SW 1271 (cell line): ENCODE data around the gene MIS18A.

Experiments used
- DNase-seq, 2 experiments: peaks; one replicate each; lab custom pipeline; 2025; lab: John Stamatoyannopoulos, UW

MIS18A gene

GRCh38 chr21:32253215-32253641 lies 25.6 kb downstream of the MIS18A start:
- DNase-seq = no peak

- no peak for DNase-seq
These were observed 26.7 kb downstream of the MIS18A start for GRCh38 chr21:32252136-32252535.

GRCh38 chr21:32249511-32250280 lies 29.2 kb downstream of the MIS18A start:
- DNase-seq = no peak

- DNase-seq = no peak
These were observed 30.0 kb downstream of the MIS18A start for GRCh38 chr21:32248571-32249461.

- DNase-seq = no peak
These were observed 32.2 kb downstream of the MIS18A start for GRCh38 chr21:32246571-32247140.

GRCh38 chr21:32245971-32246370 lies 32.9 kb downstream of the MIS18A start:
- no peak for DNase-seq

- DNase-seq = no peak
These were observed 37.8 kb downstream of the MIS18A start for GRCh38 chr21:32240851-32241687.

- DNase-seq = no peak
These were observed 39.3 kb downstream of the MIS18A start for GRCh38 chr21:32239551-32239950.

- DNase-seq = no peak
These were observed 40.8 kb downstream of the MIS18A start for GRCh38 chr21:32238063-32238462.

- DNase-seq = no peak
These were observed 41.8 kb downstream of the MIS18A start for GRCh38 chr21:32237021-32237420.

GRCh38 chr21:32233722-32234301 lies 45.0 kb downstream of the MIS18A start:
- DNase-seq = no peak

- no peak for DNase-seq
These were observed 45.7 kb downstream of the MIS18A start for GRCh38 chr21:32233055-32233546.

- no peak for DNase-seq
These were observed 52.4 kb downstream of the MIS18A start for GRCh38 chr21:32226444-32226843.
